H1 (cell line): ENCODE measurements around the gene KLHL41. TPM values are rescaled to one million over a fixed set of nuclear protein-coding genes. Genes with fewer than 3 reads are reported as not detected.

ENCODE experiments used
- CTCF ChIA-PET: fragments of 300-600 bp; sonication (Branson Sonifier 250); formaldehyde crosslinking; loops from one replicate; lab custom pipeline; 2021; ENCODE audit not compliant: partially characterized antibody; lab: Charles Lee
- POLR2A ChIA-PET: fragments of 300-600 bp; sonication (Branson Sonifier 250); formaldehyde crosslinking; loops from one replicate; lab custom pipeline; 2021; ENCODE audit warnings: inconsistent platforms; ENCODE audit not compliant: partially characterized antibody; lab: Charles Lee
- DNase-seq, 2 experiments: peaks; one replicate each; pipeline versions ENCODE4 v3.0.0 to v3.0.0-alpha.2; 2010 to 2022; ENCODE audit warnings: low spot score in 2 of 2, low read depth in 1 of 2, mixed read lengths in 1 of 2
- FAIRE-seq: peaks from 2 replicates; lab custom pipeline; 2011; peaks lifted over from hg19 to GRCh38; lab: Jason Lieb, UNC
- H2AFZ ChIP-seq: 2 replicates; pipeline ENCODE4 v1.8.1; 2012; ENCODE audit warnings: low read length, inconsistent platforms
- H2AK5ac ChIP-seq: 2 replicates; pipeline ENCODE4 v1.6.1; 2013; ENCODE audit warnings: low read depth, low read length
- H2BK120ac ChIP-seq: replicated peaks from 2 replicates; pipeline ENCODE3; 2013; ENCODE audit warnings: low read depth, low read length, inconsistent platforms
- H2BK12ac ChIP-seq: 2 replicates; pipeline ENCODE4 v1.6.1; 2013; ENCODE audit warnings: low read depth, low read length
- H2BK15ac ChIP-seq: 2 replicates; pipeline ENCODE4 v1.6.1; 2013; ENCODE audit warnings: low read length
- H2BK20ac ChIP-seq: 2 replicates; pipeline ENCODE4 v1.6.1; 2013; ENCODE audit warnings: low read length
- H2BK5ac ChIP-seq: 2 replicates; pipeline ENCODE4 v1.6.1; 2013; ENCODE audit warnings: low read depth, low read length
- H3K14ac ChIP-seq: 2 replicates; pipeline ENCODE4 v1.6.1; 2013; ENCODE audit warnings: inconsistent platforms; ENCODE audit not compliant: insufficient read length
- H3K18ac ChIP-seq: 2 replicates; pipeline ENCODE4 v1.6.1; 2013; ENCODE audit warnings: low read length; ENCODE audit errors: extremely low read depth
- H3K23ac ChIP-seq: 2 replicates; pipeline ENCODE4 v1.6.1; 2013; ENCODE audit warnings: inconsistent platforms; ENCODE audit not compliant: insufficient read length
- H3K23me2 ChIP-seq: 2 replicates; pipeline ENCODE4 v1.6.1; 2013; ENCODE audit warnings: low read depth, low read length
- H3K27ac ChIP-seq: 2 replicates; pipeline ENCODE4 v1.6.1; 2011; ENCODE audit warnings: low read depth, low read length, inconsistent platforms
- H3K27me3 ChIP-seq, 4 experiments: replicated peaks in 1 of 4; 1 replicate in 1 of 4; 2 replicates in 3 of 4; pipeline versions ENCODE4 v1.6.1 to v1.8.1; 2011 to 2013; ENCODE audit warnings: low read length in 3 of 4, mild to moderate bottlenecking in 3 of 4, inconsistent platforms in 2 of 4, mixed read lengths in 2 of 4, moderate library complexity in 1 of 4; ENCODE audit not compliant: control insufficient read depth in 3 of 4, insufficient read depth in 3 of 4; ENCODE audit errors: extremely low read depth in 1 of 4
- H3K36me3 ChIP-seq, 4 experiments: 2 replicates each; pipeline versions ENCODE4 v1.6.1 to v1.8.1; 2011 to 2013; ENCODE audit warnings: mild to moderate bottlenecking in 4 of 4, low read length in 3 of 4, moderate library complexity in 2 of 4, control low read depth in 1 of 4, inconsistent platforms in 1 of 4; ENCODE audit not compliant: insufficient read depth in 4 of 4, control insufficient read depth in 2 of 4
- H3K4ac ChIP-seq: replicated peaks from 2 replicates; pipeline ENCODE3; 2013; ENCODE audit warnings: low read length, low read depth, mixed read lengths, inconsistent platforms; ENCODE audit not compliant: insufficient read length
- H3K4me1 ChIP-seq, 4 experiments: replicated peaks in 1 of 4; 1 replicate in 1 of 4; 2 replicates in 3 of 4; pipeline versions ENCODE4 v1.6.1 to v1.8.1; 2011 to 2013; ENCODE audit warnings: low read length in 3 of 4, inconsistent platforms in 2 of 4, mixed read lengths in 1 of 4; ENCODE audit not compliant: insufficient read depth in 4 of 4, control insufficient read depth in 3 of 4
- H3K4me2 ChIP-seq, 2 experiments: 2 replicates each; pipeline versions ENCODE4 v1.6.1 to v1.8.1; 2011 to 2013; ENCODE audit warnings: low read depth in 2 of 2, low read length in 2 of 2, control low read depth in 1 of 2, inconsistent platforms in 1 of 2, mild to moderate bottlenecking in 1 of 2; ENCODE audit not compliant: insufficient read depth in 1 of 2
- H3K4me3 ChIP-seq, 4 experiments: fragments of 200-600, 300-600 bp in 1 of 4; sonication (generic), shearing (Covaris generic), sonication (Bioruptor Twin) in 1 of 4; 2 replicates each; pipeline versions ENCODE4 v1.5.1 to v1.8.1; 2011 to 2016; ENCODE audit warnings: low read length in 4 of 4, low read depth in 3 of 4, control low read depth in 2 of 4, inconsistent platforms in 2 of 4, mild to moderate bottlenecking in 2 of 4, mixed read lengths in 1 of 4, moderate library complexity in 1 of 4; ENCODE audit not compliant: insufficient read depth in 2 of 4; ENCODE audit errors: extremely low read depth in 1 of 4
- H3K56ac ChIP-seq: replicated peaks from 2 replicates; pipeline ENCODE3; 2013; ENCODE audit warnings: low read depth, mild to moderate bottlenecking, mixed read lengths, low read length, inconsistent platforms; ENCODE audit not compliant: insufficient read length
- H3K79me1 ChIP-seq: 2 replicates; pipeline ENCODE4 v1.6.1; 2013; ENCODE audit warnings: low read depth, low read length, control low read depth
- H3K79me2 ChIP-seq, 2 experiments: 2 replicates each; pipeline versions ENCODE4 v1.6.1 to v1.8.1; 2012 to 2013; ENCODE audit warnings: low read length in 2 of 2, mild to moderate bottlenecking in 2 of 2, inconsistent platforms in 1 of 2; ENCODE audit not compliant: insufficient read depth in 2 of 2, control insufficient read depth in 1 of 2
- H3K9ac ChIP-seq, 4 experiments: replicated peaks in 1 of 4; 1 replicate in 1 of 4; 2 replicates in 3 of 4; pipeline versions ENCODE4 v1.6.1 to v1.8.1; 2011 to 2013; ENCODE audit warnings: low read depth in 3 of 4, low read length in 3 of 4, control low read depth in 2 of 4, mild to moderate bottlenecking in 2 of 4, moderate library complexity in 2 of 4, inconsistent platforms in 1 of 4; ENCODE audit errors: extremely low read depth in 1 of 4
- H3K9me3 ChIP-seq, 2 experiments: 2 replicates each; pipeline versions ENCODE4 v1.6.1 to v1.8.1; 2012 to 2013; ENCODE audit warnings: mild to moderate bottlenecking in 2 of 2, moderate library complexity in 2 of 2, control low read depth in 1 of 2, inconsistent platforms in 1 of 2, low read depth in 1 of 2, low read length in 1 of 2, mixed read lengths in 1 of 2; ENCODE audit not compliant: insufficient read depth in 2 of 2
- H4K20me1 ChIP-seq, 2 experiments: replicated peaks in 1 of 2; 2 replicates each; pipeline versions ENCODE3 to v1.8.1; 2011 to 2013; ENCODE audit warnings: inconsistent platforms in 2 of 2, low read length in 2 of 2, mild to moderate bottlenecking in 1 of 2; ENCODE audit not compliant: insufficient read depth in 2 of 2, control insufficient read depth in 1 of 2
- H4K5ac ChIP-seq: 2 replicates; pipeline ENCODE4 v1.6.1; 2013; ENCODE audit warnings: low read length, low read depth, mixed read lengths, inconsistent platforms; ENCODE audit not compliant: insufficient read length
- H4K8ac ChIP-seq: 2 replicates; pipeline ENCODE4 v1.8.0; 2013; ENCODE audit warnings: mild to moderate bottlenecking, moderate library complexity, low read length, inconsistent platforms; ENCODE audit not compliant: insufficient read depth; ENCODE audit errors: extremely low read depth
- H4K91ac ChIP-seq: replicated peaks from 2 replicates; pipeline ENCODE3; 2013; ENCODE audit warnings: low read length, mixed read lengths, inconsistent platforms; ENCODE audit not compliant: insufficient read length
- BACH1 ChIP-seq: IDR thresholded peaks from 2 replicates; pipeline ENCODE4 v1.6.1; 2012; ENCODE audit warnings: low read length, improper control_type of control experiment
- BCL11A ChIP-seq, 2 experiments: IDR thresholded peaks; one replicate each; pipeline ENCODE4 v1.6.1; 2011; ENCODE audit warnings: low read depth in 2 of 2, low read length in 2 of 2, mild to moderate bottlenecking in 2 of 2
- BRCA1 ChIP-seq: IDR thresholded peaks from 2 replicates; pipeline ENCODE4 v1.6.1; 2012; ENCODE audit warnings: low read depth, low read length, improper control_type of control experiment
- CBX5 ChIP-seq: fragments of 300-800, 300-1000 bp; sonication (generic); IDR thresholded peaks from 2 replicates; pipeline ENCODE4 v1.7.1; 2016; ENCODE audit warnings: antibody characterized with exemption, low read length, low read depth
- CHD1 ChIP-seq: IDR thresholded peaks from 2 replicates; pipeline ENCODE4 v1.6.1; 2012; ENCODE audit warnings: low read depth, low read length, improper control_type of control experiment
- E2F6 ChIP-seq: IDR thresholded peaks from 2 replicates; pipeline ENCODE4 v1.6.1; 2012; ENCODE audit warnings: inconsistent platforms
- EP300 ChIP-seq, 2 experiments: IDR thresholded peaks; 1 replicate in 1 of 2; 2 replicates in 1 of 2; pipeline ENCODE4 v1.6.1; 2011 to 2012; ENCODE audit warnings: low read depth in 2 of 2, low read length in 2 of 2, mild to moderate bottlenecking in 2 of 2, borderline replicate concordance in 1 of 2, inconsistent platforms in 1 of 2, moderate library complexity in 1 of 2
- JUN ChIP-seq: IDR thresholded peaks from 2 replicates; pipeline ENCODE4 v1.6.1; 2011; ENCODE audit warnings: low read depth, mild to moderate bottlenecking, improper control_type of control experiment, low read length
- KDM1A ChIP-seq: fragments of 200-600, 300-600 bp; sonication (generic); IDR thresholded peaks from 2 replicates; pipeline ENCODE4 v1.7.1; 2016; ENCODE audit warnings: mild to moderate bottlenecking, low read length, borderline replicate concordance
- MAFK ChIP-seq: IDR thresholded peaks from 2 replicates; pipeline ENCODE4 v1.6.1; 2012; ENCODE audit warnings: low read depth, mild to moderate bottlenecking, improper control_type of control experiment, low read length
- NANOG ChIP-seq: IDR thresholded peaks from 2 replicates; pipeline ENCODE4 v1.6.1; 2011; ENCODE audit warnings: low read length, low read depth, mild to moderate bottlenecking, inconsistent platforms; ENCODE audit not compliant: insufficient read depth, poor library complexity, severe bottlenecking
- POLR2AphosphoS5 ChIP-seq: IDR thresholded peaks from 2 replicates; pipeline ENCODE4 v1.6.1; 2011; ENCODE audit warnings: low read depth, low read length
- RFX5 ChIP-seq: IDR thresholded peaks from 2 replicates; pipeline ENCODE4 v1.6.1; 2011; ENCODE audit warnings: low read depth, low read length, improper control_type of control experiment, borderline replicate concordance
- TAF7 ChIP-seq: optimal IDR thresholded peaks from 2 replicates; pipeline ENCODE3; 2011; ENCODE audit warnings: low read depth, mild to moderate bottlenecking, inconsistent platforms, low read length, moderate library complexity, borderline replicate concordance
- WGBS, 2 experiments: shearing (Covaris generic) in 1 of 2; methylation state at CpG; one replicate each; pipeline versions ENCODE4 v1.1.6 to v1.1.7; 2013 to 2015; ENCODE audit warnings: low lambda C conversion rate in 2 of 2, mixed read lengths in 2 of 2, inconsistent platforms in 1 of 2, low coverage in 1 of 2, missing lambda C conversion rate in 1 of 2; ENCODE audit not compliant: insufficient replicate concordance in 2 of 2, insufficient coverage in 1 of 2, insufficient read length in 1 of 2; ENCODE audit errors: extremely low coverage in 1 of 2, missing lambda C conversion rate in 1 of 2; 5-methylcytosine and 5-hydroxymethylcytosine counted together
- polyA plus RNA-seq, 7 experiments: library from polyadenylated mRNA; depleted of rRNA in 3 of 7; stranded (reverse) in 5 of 7; unstranded in 2 of 7; fragments of >200 nt in 5 of 7; fragments of 200-250 nt in 2 of 7; gene quantifications; 1 replicate in 5 of 7; 2 replicates in 1 of 7; 4 replicates in 1 of 7; pipeline versions ENCODE4 v1.2.1 to v1.2.3, GENCODE V29; 2011 to 2013; ENCODE audit warnings: missing spikeins in 2 of 7, mixed read lengths in 2 of 7
- total RNA-seq: library from RNA; stranded (reverse); fragmentation: NEBNext Ultra II Directional; extraction: Animal tissue kit (Norgen Biotek cat#: 25700); gene quantifications from 2 replicates; pipeline ENCODE4 v1.2.1, GENCODE V29; 2021

The KLHL41 gene
- total and polyA plus RNA-seq, 2 of the 8 experiments (the other 6 are each of a cell fraction or from before 2014, with no cell fraction given) = not detected

GRCh38 chr2:169573974-169574299, 64.4 kb downstream of the KLHL41 start:
- Histone ChIP-seq H3K79me2 (peaks cover 0 to 39% of the 10 kb centered on the region in 2 experiments; a peak in 3 of 4 replicates), H2BK5ac (no peak overlapping the region), H3K14ac (no peak overlapping the region), H4K5ac (no peak overlapping the region), H3K4me3 (peak overlapping the region; percentile 85 to 90 (median 90); a peak in 6 of 8 replicates), H3K9ac (no peak overlapping the region; a peak in 1 of 7 replicates), H3K27ac (no peak overlapping the region), H4K91ac (no peak overlapping the region), H3K9me3 (peaks cover 0 to 5% of the 10 kb centered on the region in 2 experiments; a peak in 2 of 4 replicates), H3K56ac (no peak overlapping the region), H4K20me1 (peaks cover 0 to 5% of the 10 kb centered on the region in 2 experiments), H2BK15ac (no peak overlapping the region), H3K18ac (no peak overlapping the region), H3K4ac (no peak overlapping the region), H3K4me2 (peak overlapping the region; percentile 65 to 86; a peak in 3 of 4 replicates), H2AK5ac (no peak overlapping the region), H2BK120ac (no peak overlapping the region), H3K36me3 (peaks cover 0 to 3% (median 0%) of the 10 kb centered on the region in 4 experiments; a peak in 1 of 8 replicates), H2AFZ (no peak overlapping the region), H4K8ac (no peak overlapping the region), H3K27me3 (no peaks in the 10 kb centered on the region), H2BK12ac (no peak overlapping the region), H3K4me1 (no peaks in the 10 kb centered on the region), H3K23ac (no peak overlapping the region), H3K79me1 (no peaks in the 10 kb centered on the region), H2BK20ac (no peak overlapping the region), H3K23me2 (0 out of 2 replicates have a peak, but pooled peaks cover 3% of the 10 kb centered on the region)
- ChIA-PET POLR2A (interaction anchor here (1.0 to 2.0 kb wide), 5 partner anchors 11 to 45 kb away, joined by 3 to 23 read pairs (median 4); partner anchors contain the start of gene PPIG), CTCF (no interaction called here)
- DNase-seq (no peak), FAIRE-seq (no peak)
- WGBS, 2 experiments = 50% methylated on average over 6 of the region's 6 CpGs; no CpG with 5 or more reads in 1 of the 2 experiments
- no peak for TF ChIP-seq KDM1A
- TF ChIP-seq POLR2AphosphoS5 = no peak
- no peak for TF ChIP-seq RFX5
- TF ChIP-seq BCL11A (IDR thresholded peaks at IDR 0.05; ENCODE audit: low read depth in 2 of 2, low read length in 2 of 2) = no peak
- no peak for TF ChIP-seq JUN
- no peak for TF ChIP-seq CBX5
- no peak for TF ChIP-seq CHD1
- TF ChIP-seq BACH1 = no peak
- no peak for TF ChIP-seq EP300 (IDR thresholded peaks at IDR 0.05; ENCODE audit: borderline replicate concordance in 1 of 2, low read depth in 2 of 2, low read length in 2 of 2)
- no peak for TF ChIP-seq TAF7
- TF ChIP-seq NANOG = no peak
- TF ChIP-seq BRCA1 = no peak
- TF ChIP-seq MAFK = no peak
- TF ChIP-seq E2F6 = no peak
